PC-3 (cell line): ENCODE measurements around the gene TIMM17A.

Experiments used
- CTCF ChIP-seq: fragments of 300-600 bp; sonication (generic); conservative IDR thresholded peaks from 2 replicates; pipeline ENCODE4 v1.5.1; 2017; ENCODE audit warnings: antibody characterized with exemption, low read depth, mild to moderate bottlenecking, low read length
- EZH2 ChIP-seq: fragments of 300-600 bp; sonication (generic); IDR thresholded peaks from one replicate; pipeline ENCODE4 v1.6.1; 2017; ENCODE audit warnings: antibody characterized with exemption, mild to moderate bottlenecking, low read length; ENCODE audit not compliant: unreplicated experiment
- EZH2phosphoT487 ChIP-seq: fragments of 300-600 bp; sonication (generic); IDR thresholded peaks from 2 replicates; pipeline ENCODE4 v1.6.1; 2018; ENCODE audit warnings: mild to moderate bottlenecking, antibody characterized with exemption, low read length, borderline replicate concordance

GRCh38 chr1:202007304-202007703 is 52.0 kb downstream of the TIMM17A start:
- no peak for TF ChIP-seq CTCF
- no peak for TF ChIP-seq EZH2
- no peak for TF ChIP-seq EZH2phosphoT487
